ENCODE results near the gene RASAL3.

DNA sequence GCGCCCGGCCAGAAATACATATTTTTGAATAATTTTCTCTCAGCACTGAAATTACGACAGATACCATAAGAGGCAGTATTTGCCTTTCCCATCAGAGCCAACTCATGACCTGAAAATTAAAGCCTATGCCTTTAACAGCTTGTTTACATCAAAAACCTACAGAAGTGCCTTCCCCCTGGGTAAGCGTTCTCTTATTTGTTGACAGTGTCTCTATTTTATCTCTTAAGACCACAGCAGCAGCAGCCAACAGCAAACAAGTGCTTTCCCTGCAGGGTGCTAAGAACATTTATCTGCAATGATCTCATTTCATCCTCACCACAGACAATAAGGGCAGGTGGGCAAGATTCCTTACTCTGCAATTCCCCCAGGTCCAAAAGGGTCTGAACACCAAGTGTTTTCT is 51.5 kb downstream of the RASAL3 start:
- TF ChIP-seq, protein P1, sequence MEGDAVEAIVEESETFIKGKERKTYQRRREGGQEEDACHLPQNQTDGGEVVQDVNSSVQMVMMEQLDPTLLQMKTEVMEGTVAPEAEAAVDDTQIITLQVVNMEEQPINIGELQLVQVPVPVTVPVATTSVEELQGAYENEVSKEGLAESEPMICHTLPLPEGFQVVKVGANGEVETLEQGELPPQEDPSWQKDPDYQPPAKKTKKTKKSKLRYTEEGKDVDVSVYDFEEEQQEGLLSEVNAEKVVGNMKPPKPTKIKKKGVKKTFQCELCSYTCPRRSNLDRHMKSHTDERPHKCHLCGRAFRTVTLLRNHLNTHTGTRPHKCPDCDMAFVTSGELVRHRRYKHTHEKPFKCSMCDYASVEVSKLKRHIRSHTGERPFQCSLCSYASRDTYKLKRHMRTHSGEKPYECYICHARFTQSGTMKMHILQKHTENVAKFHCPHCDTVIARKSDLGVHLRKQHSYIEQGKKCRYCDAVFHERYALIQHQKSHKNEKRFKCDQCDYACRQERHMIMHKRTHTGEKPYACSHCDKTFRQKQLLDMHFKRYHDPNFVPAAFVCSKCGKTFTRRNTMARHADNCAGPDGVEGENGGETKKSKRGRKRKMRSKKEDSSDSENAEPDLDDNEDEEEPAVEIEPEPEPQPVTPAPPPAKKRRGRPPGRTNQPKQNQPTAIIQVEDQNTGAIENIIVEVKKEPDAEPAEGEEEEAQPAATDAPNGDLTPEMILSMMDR (IDR thresholded peaks at IDR 0.05; ENCODE audit: low read depth, low read length): no peak
- no peak for TF ChIP-seq POLR2A (IDR thresholded peaks at IDR 0.05; ENCODE audit: extremely low read depth, insufficient read length)
- TF ChIP-seq, protein P2, sequence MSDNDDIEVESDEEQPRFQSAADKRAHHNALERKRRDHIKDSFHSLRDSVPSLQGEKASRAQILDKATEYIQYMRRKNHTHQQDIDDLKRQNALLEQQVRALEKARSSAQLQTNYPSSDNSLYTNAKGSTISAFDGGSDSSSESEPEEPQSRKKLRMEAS (IDR thresholded peaks at IDR 0.05; ENCODE audit: low read depth, low read length): no peak

Data from NB4 (cell line).